HG03565 (cell line): ENCODE results near the gene PGAM2.
"Not testable (repeated sequence)": the region's sequence is repeated elsewhere in the genome, so short reads cannot be mapped to it uniquely, and the experiment has no call there.

Source experiments
- ATAC-seq: cut with Tn5 transposase; IDR thresholded peaks from one replicate; pipeline ENCODE4 v1.9.1; 2021; ENCODE audit warnings: mild to moderate bottlenecking, moderate library complexity; ENCODE audit not compliant: unreplicated experiment

PGAM2 gene

GRCh38 chr7:44052771-44053365 is 12.5 kb downstream of the PGAM2 start:
- no peak for ATAC-seq

- ATAC-seq = no peak
Observed at GRCh38 chr7:44051611-44052220, 13.7 kb downstream of the PGAM2 start.

GRCh38 chr7:44050915-44051560 is 14.3 kb downstream of the PGAM2 start:
- ATAC-seq = no peak

- no peak for ATAC-seq
Observed at GRCh38 chr7:44050121-44050914, 15.0 kb downstream of the PGAM2 start.

- ATAC-seq = no peak
Observed at GRCh38 chr7:44048031-44048795, 17.2 kb downstream of the PGAM2 start.

- peak; percentile 37 for ATAC-seq
Observed at GRCh38 chr7:44046321-44047061, 18.9 kb downstream of the PGAM2 start.

- no peak for ATAC-seq
Observed at GRCh38 chr7:44045226-44046014, 19.9 kb downstream of the PGAM2 start.

- peak; percentile 42 for ATAC-seq
Observed at GRCh38 chr7:44044315-44045225, 20.8 kb downstream of the PGAM2 start, which contains the start of gene DBNL. Gene DBNL, plus strand, starts transcription at chr7:44044702. Its CDS starts 36 bp downstream, at chr7:44044738.

- ATAC-seq = no peak
Observed at GRCh38 chr7:44043902-44044301, 21.5 kb downstream of the PGAM2 start.

- ATAC-seq = no peak
Observed at GRCh38 chr7:44042221-44042620, 23.1 kb downstream of the PGAM2 start.

- ATAC-seq = peak; percentile 49
Observed at GRCh38 chr7:44040493-44040891, 24.9 kb downstream of the PGAM2 start.

- ATAC-seq = peak; percentile 1
Observed at GRCh38 chr7:44039800-44040492, 25.4 kb downstream of the PGAM2 start.

GRCh38 chr7:44038961-44039558 is 26.3 kb downstream of the PGAM2 start:
- ATAC-seq = peak; percentile 38

- not testable (repeated sequence) for ATAC-seq
Observed at GRCh38 chr7:44038553-44038952, 26.8 kb downstream of the PGAM2 start.

GRCh38 chr7:44037951-44038350 is 27.4 kb downstream of the PGAM2 start:
- ATAC-seq = not testable (repeated sequence)

GRCh38 chr7:44036364-44036763 is 29.0 kb downstream of the PGAM2 start:
- ATAC-seq = not testable (repeated sequence)
